Measurements from ENCODE around the gene GALNT10. TPM values are rescaled to one million over a fixed set of nuclear protein-coding genes. Genes with fewer than 3 reads are reported as not detected.

GALNT10 gene
- total RNA-seq, 1 donor from 2014 or later: 20.6 TPM

- DNase-seq (ENCODE audit: low spot score, unreplicated experiment): no peak
- no peak for TF ChIP-seq CTCF (IDR thresholded peaks at IDR 0.05; ENCODE audit: unreplicated experiment)
- H3K9me3 Mint-ChIP-seq (ENCODE audit: low read depth): no peaks in the 10 kb centered on the region
- no peaks in the 10 kb centered on the region for H3K27me3 Mint-ChIP-seq
- H3K4me1 Mint-ChIP-seq (ENCODE audit: low read depth): peaks cover 7% of the 10 kb centered on the region
- peaks cover 5% of the 10 kb centered on the region for H3K36me3 Mint-ChIP-seq (ENCODE audit: insufficient read depth)
- no peak overlapping the region for H3K4me3 Mint-ChIP-seq (ENCODE audit: low read depth)
- H3K27ac Mint-ChIP-seq: no peak overlapping the region
These were observed 144.5 kb downstream of the GALNT10 start for GRCh38 chr5:154335065-154335448.

- H3K4me3 Mint-ChIP-seq (ENCODE audit: low read depth): no peak overlapping the region
- peaks cover 2% of the 10 kb centered on the region for H3K4me1 Mint-ChIP-seq (ENCODE audit: low read depth)
- no peaks in the 10 kb centered on the region for H3K9me3 Mint-ChIP-seq (ENCODE audit: low read depth)
- peaks cover 4% of the 10 kb centered on the region for H3K36me3 Mint-ChIP-seq (ENCODE audit: insufficient read depth)
- H3K27ac Mint-ChIP-seq: no peak overlapping the region
- no peak for DNase-seq (ENCODE audit: low spot score, unreplicated experiment)
- TF ChIP-seq CTCF (IDR thresholded peaks at IDR 0.05; ENCODE audit: unreplicated experiment): no peak
- H3K27me3 Mint-ChIP-seq: no peaks in the 10 kb centered on the region
These were observed 151.1 kb downstream of the GALNT10 start for GRCh38 chr5:154341620-154342019.

DNA sequence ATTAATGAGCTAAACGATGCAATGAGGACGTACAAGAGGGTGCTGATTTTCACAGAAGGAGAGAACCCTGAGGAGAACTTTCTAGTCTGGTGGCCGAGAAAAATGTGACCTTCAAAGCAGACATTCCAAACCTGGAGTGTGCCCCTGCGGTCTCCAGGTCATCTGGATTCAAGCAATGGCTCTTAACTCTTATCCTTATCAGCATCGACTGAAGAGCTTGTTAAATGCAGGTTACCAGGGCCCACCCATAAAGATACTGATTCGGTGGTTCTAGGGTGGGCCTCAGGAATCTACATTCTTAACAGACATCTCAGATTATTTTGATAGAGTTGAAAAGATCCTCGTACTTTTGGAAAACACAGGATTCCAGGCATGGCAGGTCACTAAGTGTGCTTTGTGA is 151.7 kb downstream of the GALNT10 start:
- Mint-ChIP-seq H3K4me3 (ENCODE audit: low read depth) (no peak overlapping the region), H3K27ac (no peak overlapping the region), H3K36me3 (ENCODE audit: insufficient read depth) (peaks cover 4% of the 10 kb centered on the region), H3K4me1 (ENCODE audit: low read depth) (peaks cover 2% of the 10 kb centered on the region), H3K9me3 (ENCODE audit: low read depth) (no peaks in the 10 kb centered on the region), H3K27me3 (no peaks in the 10 kb centered on the region)
- TF ChIP-seq CTCF (IDR thresholded peaks at IDR 0.05; ENCODE audit: unreplicated experiment): no peak
- no peak for DNase-seq (ENCODE audit: low spot score, unreplicated experiment)

GRCh38 chr5:154342963-154343362 is 152.4 kb downstream of the GALNT10 start:
- DNase-seq (ENCODE audit: low spot score, unreplicated experiment): no peak
- Mint-ChIP-seq H3K27ac (no peak overlapping the region), H3K27me3 (no peaks in the 10 kb centered on the region), H3K9me3 (ENCODE audit: low read depth) (no peaks in the 10 kb centered on the region), H3K4me1 (ENCODE audit: low read depth) (peaks cover 2% of the 10 kb centered on the region), H3K36me3 (ENCODE audit: insufficient read depth) (no peaks in the 10 kb centered on the region), H3K4me3 (ENCODE audit: low read depth) (no peak overlapping the region)
- no peak for TF ChIP-seq CTCF (IDR thresholded peaks at IDR 0.05; ENCODE audit: unreplicated experiment)

DNA sequence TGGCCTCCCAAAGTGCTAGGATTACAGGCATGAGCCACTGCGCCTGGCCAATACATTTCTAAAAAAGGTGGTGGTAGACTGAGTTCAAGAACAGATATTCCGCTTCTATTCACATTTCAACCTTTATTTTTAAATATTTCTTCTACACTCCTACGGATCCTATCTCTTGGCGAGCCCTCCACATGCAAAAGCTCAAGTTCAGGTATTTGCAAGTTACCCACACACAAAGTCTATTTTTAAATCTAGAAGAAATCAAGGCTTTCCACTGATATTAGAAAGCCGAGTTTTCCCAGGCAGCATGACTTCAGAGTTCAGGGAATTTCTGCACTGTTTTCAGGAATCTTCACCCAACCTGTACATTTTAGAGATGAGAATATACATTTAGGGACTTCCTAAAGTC is 153.9 kb downstream of the GALNT10 start:
- H3K4me1 Mint-ChIP-seq (ENCODE audit: low read depth): peaks cover 2% of the 10 kb centered on the region
- no peak for TF ChIP-seq CTCF (IDR thresholded peaks at IDR 0.05; ENCODE audit: unreplicated experiment)
- no peak overlapping the region for H3K4me3 Mint-ChIP-seq (ENCODE audit: low read depth)
- H3K27ac Mint-ChIP-seq: no peak overlapping the region
- no peaks in the 10 kb centered on the region for H3K36me3 Mint-ChIP-seq (ENCODE audit: insufficient read depth)
- H3K9me3 Mint-ChIP-seq (ENCODE audit: low read depth): no peaks in the 10 kb centered on the region
- H3K27me3 Mint-ChIP-seq: no peaks in the 10 kb centered on the region
- DNase-seq (ENCODE audit: low spot score, unreplicated experiment): no peak

Measured in progenitor cell of endocrine pancreas (in vitro differentiated cells).